Kidney capillary endothelial cell (primary cell): Measurements from ENCODE around the gene CPN2.

ENCODE experiments used
- DNase-seq: peaks from one replicate; pipeline ENCODE4 v3.0.0-alpha.2; 2018; ENCODE audit warnings: low spot score

Gene CPN2

GRCh38 chr3:194351080-194351672 lies at the start of gene CPN2:
CPN2 (minus strand) TSS chr3:194351328; CDS start chr3:194342702, 8,626 bp downstream.
- DNase-seq: no peak

- no peak for DNase-seq
Measured at GRCh38 chr3:194399874-194400411, 48.8 kb upstream of the CPN2 start.

- DNase-seq: no peak
Measured at GRCh38 chr3:194399166-194399565, 48.0 kb upstream of the CPN2 start, which contains the start of gene GP5. GP5 (minus strand) TSS chr3:194399266; CDS start chr3:194398282, 984 bp downstream.

GRCh38 chr3:194397757-194398312 lies 46.7 kb upstream of the CPN2 start:
- peak; percentile 46 for DNase-seq

- no peak for DNase-seq
Measured at GRCh38 chr3:194396859-194397756, 46.0 kb upstream of the CPN2 start.

- DNase-seq: no peak
Measured at GRCh38 chr3:194396539-194396858, 45.4 kb upstream of the CPN2 start.

GRCh38 chr3:194395778-194396538 lies 44.8 kb upstream of the CPN2 start:
- no peak for DNase-seq

- DNase-seq: no peak
Measured at GRCh38 chr3:194395212-194395611, 44.1 kb upstream of the CPN2 start.

GRCh38 chr3:194392576-194392975 lies 41.4 kb upstream of the CPN2 start:
- no peak for DNase-seq

- no peak for DNase-seq
Measured at GRCh38 chr3:194390835-194391234, 39.7 kb upstream of the CPN2 start.

GRCh38 chr3:194389269-194389668 lies 38.1 kb upstream of the CPN2 start:
- DNase-seq: no peak

- no peak for DNase-seq
Measured at GRCh38 chr3:194387926-194388418, 36.8 kb upstream of the CPN2 start.

- DNase-seq: no peak
Measured at GRCh38 chr3:194387276-194387675, 36.1 kb upstream of the CPN2 start.

- no peak for DNase-seq
Measured at GRCh38 chr3:194386648-194387047, 35.5 kb upstream of the CPN2 start.

- DNase-seq: no peak
Measured at GRCh38 chr3:194386066-194386465, 34.9 kb upstream of the CPN2 start.

- no peak for DNase-seq
Measured at GRCh38 chr3:194384569-194385001, 33.5 kb upstream of the CPN2 start.

- DNase-seq: no peak
Measured at GRCh38 chr3:194384156-194384555, 33.0 kb upstream of the CPN2 start.

- DNase-seq: no peak
Measured at GRCh38 chr3:194383276-194383940, 32.3 kb upstream of the CPN2 start.

- no peak for DNase-seq
Measured at GRCh38 chr3:194382892-194383223, 31.7 kb upstream of the CPN2 start.

GRCh38 chr3:194382196-194382891 lies 31.2 kb upstream of the CPN2 start:
- no peak for DNase-seq

GRCh38 chr3:194381460-194381875 lies 30.3 kb upstream of the CPN2 start:
- DNase-seq: no peak
